Prostate gland (tissue), 2 donors: ENCODE measurements around the gene DCP1B.

Experiments
- CTCF ChIP-seq, 4 experiments: fragments of 200-600 bp in 2 of 4; fragments of 450-650 bp in 2 of 4; sonication (generic) in 2 of 4; IDR thresholded peaks; 1 replicate in 3 of 4; 2 replicates in 1 of 4; pipeline ENCODE4 v1.5.1; 2016 to 2019; ENCODE audit warnings: antibody characterized with exemption in 4 of 4, mild to moderate bottlenecking in 2 of 4, moderate library complexity in 2 of 4
- POLR2A ChIP-seq: fragments of 450-650 bp; IDR thresholded peaks from one replicate; pipeline ENCODE4 v1.6.1; 2016; ENCODE audit warnings: antibody characterized with exemption, mild to moderate bottlenecking
- POLR2AphosphoS5 ChIP-seq: sonication (generic); formaldehyde crosslinking; IDR thresholded peaks from one replicate; pipeline ENCODE4 v1.6.1; 2017; ENCODE audit warnings: antibody characterized with exemption

- no peak for TF ChIP-seq CTCF (IDR thresholded peaks at IDR 0.05)
- TF ChIP-seq POLR2AphosphoS5, result no peak
- no peak for TF ChIP-seq POLR2A
Measured at GRCh38 chr12:1918884-1919236, 85.4 kb downstream of the DCP1B start.
